Heart right ventricle (tissue), 16 donors: ENCODE results near the gene EN1. TPM values are rescaled to one million over a fixed set of nuclear protein-coding genes. Genes with fewer than 3 reads are reported as not detected.

ENCODE experiments used
- ATAC-seq, 8 donors: fragments of 200-7000 bp; cut with Tn5 transposase; one replicate each; pipeline ENCODE4 v1.9.1; 2020; ENCODE audit warnings: mild to moderate bottlenecking in 8 of 8, moderate library complexity in 8 of 8, moderate number of reproducible peaks in 1 of 8
- DNase-seq, 2 donors: peaks; one replicate each; pipeline ENCODE4 v3.0.0-alpha.2; 2020
- H3K27ac ChIP-seq, 10 donors: fragments of 200-600 bp; sonication (generic) in 2 of 10; one replicate each; pipeline versions ENCODE4 v1.5.0 to v1.8.0; 2020 to 2022; ENCODE audit warnings: mild to moderate bottlenecking in 3 of 10
- H3K27me3 ChIP-seq, 7 donors: fragments of 200-600 bp; one replicate each; pipeline ENCODE4 v1.8.0; 2021 to 2022; ENCODE audit warnings: mild to moderate bottlenecking in 2 of 7
- H3K36me3 ChIP-seq, 9 donors: fragments of 200-600 bp; sonication (generic) in 1 of 9; one replicate each; pipeline versions ENCODE4 v1.5.0 to v1.8.0; 2020 to 2022; ENCODE audit warnings: mild to moderate bottlenecking in 2 of 9
- H3K4me1 ChIP-seq, 9 donors: fragments of 200-600 bp; sonication (generic) in 1 of 9; one replicate each; pipeline versions ENCODE4 v1.5.0 to v1.8.0; 2020 to 2022; ENCODE audit warnings: mild to moderate bottlenecking in 4 of 9
- H3K4me3 ChIP-seq, 10 donors: fragments of 200-600 bp; sonication (generic) in 2 of 10; one replicate each; pipeline versions ENCODE4 v1.5.0 to v1.8.0; 2020 to 2022; ENCODE audit warnings: mild to moderate bottlenecking in 7 of 10, moderate library complexity in 2 of 10
- H3K9me3 ChIP-seq, 11 donors: fragments of 200-600 bp in 10 of 11; sonication (generic) in 2 of 11; one replicate each; pipeline versions ENCODE4 v1.5.0 to v1.8.0; 2013 to 2022; ENCODE audit warnings: mild to moderate bottlenecking in 2 of 11, control low read depth in 1 of 11, moderate library complexity in 1 of 11
- CTCF ChIP-seq, 9 donors: fragments of 200-600 bp; sonication (generic) in 2 of 9; IDR thresholded peaks; one replicate each; pipeline versions ENCODE4 v1.5.0 to v1.8.0; 2021 to 2022; ENCODE audit warnings: antibody characterized with exemption in 9 of 9, mild to moderate bottlenecking in 5 of 9, moderate library complexity in 1 of 9
- WGBS, 2 donors: extraction: QIAGEN DNeasy Blood & Tissue Kit; methylation state at CpG; one replicate each; pipeline ENCODE4 v1.1.7; 2013; ENCODE audit warnings: inconsistent platforms in 1 of 2; 5-methylcytosine and 5-hydroxymethylcytosine counted together
- intact Hi-C, 10 donors: fragments of 100-400 bp; cut with DNase I; formaldehyde crosslinking; loops; one replicate each; pipeline versions ENCODE4 v1.11.1 to v1.14.2; 2022
- polyA plus RNA-seq, 2 donors: library from polyadenylated mRNA; stranded (reverse); fragments of 200-250 nt; gene quantifications; one replicate each; pipeline ENCODE4 v1.2.3, GENCODE V29; 2013
- total RNA-seq, 10 donors: library from RNA; stranded (reverse); fragmentation: NEBNext Ultra II Directional in 3 of 10; extraction: Animal tissue kit (Norgen Biotek cat#: 25700) in 3 of 10; gene quantifications; one replicate each; pipeline versions ENCODE4 v1.2.1 to v1.2.4, GENCODE V29; 2021 to 2023
- donor health status: Arrhythmogenic right ventricular cardiomyopathy.
- donor health status: ischemic (EF 13 %, LVEDD 7.1; RV severe dilation, severe dysfunction).
- donor health status: healthy with polysubstance abuse.
- donor health status: DM: no; HTN: yes; CAD: no.
- donor health status: DM: no; HTN: no; CAD: no.
- donor health status: ischemic (EF 25% LVEDD 6.9; RV normal size, moderate dysfunction).
- donor health status: ischemic (EF 25% LVEDD 5.7; RV mildly dilated, moderate dysfunction).
- donor health status: healthy.
- donor health status: DM: yes; HTN: yes; CAD: no.
- donor health status: Ischemic cardiomyopathy.
- donor health status: ischemic (EF 35%, LVEDD 5.7; RV mildly dilated, moderate dysfunction).
- donor health status: nonischemic (EF 11% LVEDD 7.7; RV severe dilation, severe dysfunction).
- donor health status: DM: yes; HTN: yes; CAD: no.
- donor health status: PGD.
- donor health status: ischemic (EF 29% LVEDD 5.4; RV normal size, mild dysfunction).
- donor health status: nonischemic (EF 23%, LVEDD 6.1; RV moderate dilation, normal function).

Gene EN1
- total and polyA plus RNA-seq, 12 donors, result 0.15 TPM; not detected in 11

- ATAC-seq, result no peak
- no peak for TF ChIP-seq CTCF (IDR thresholded peaks at IDR 0.05)
- intact Hi-C loops, result no loop called here
- Histone ChIP-seq H3K4me1 (peaks cover 0 to 3% (median 0%) of the 10 kb centered on the region in 9 donors), H3K4me3 (no peak overlapping the region), H3K9me3 (no peaks in the 10 kb centered on the region), H3K27me3 (peaks cover 0 to 95% (median 85%) of the 10 kb centered on the region in 7 donors), H3K27ac (no peak overlapping the region), H3K36me3 (no peaks in the 10 kb centered on the region)
- WGBS, 2 donors, result 36 to 52% methylated on average over 8 of the region's 8 CpGs
- DNase-seq, result no peak
Observed at GRCh38 chr2:118813111-118813510, 34.3 kb downstream of the EN1 start.

- 46 to 49% methylated on average over 6 of the region's 6 CpGs for WGBS, 2 donors
- H3K36me3 ChIP-seq, result no peaks in the 10 kb centered on the region
- ATAC-seq, result no peak
- H3K27me3 ChIP-seq, result peaks cover 0 to 95% (median 85%) of the 10 kb centered on the region in 7 donors
- intact Hi-C loops, result no loop called here
- DNase-seq, result no peak
- H3K4me1 ChIP-seq, result peaks cover 0 to 3% (median 0%) of the 10 kb centered on the region in 9 donors
- no peak overlapping the region for H3K27ac ChIP-seq
- no peak overlapping the region for H3K4me3 ChIP-seq
- no peaks in the 10 kb centered on the region for H3K9me3 ChIP-seq
- TF ChIP-seq CTCF (IDR thresholded peaks at IDR 0.05), result no peak
Observed at GRCh38 chr2:118812552-118812951, 34.9 kb downstream of the EN1 start.

- Histone ChIP-seq H3K9me3 (no peaks in the 10 kb centered on the region), H3K36me3 (no peaks in the 10 kb centered on the region), H3K4me3 (no peak overlapping the region), H3K4me1 (peaks cover 0 to 3% (median 0%) of the 10 kb centered on the region in 9 donors), H3K27me3 (peaks cover 0 to 96% (median 87%) of the 10 kb centered on the region in 7 donors), H3K27ac (no peak overlapping the region)
- ATAC-seq (no peak), DNase-seq (no peak)
- WGBS, 2 donors, result 65 to 84% methylated on average over 2 of the region's 2 CpGs
- intact Hi-C loops, result no loop called here
- TF ChIP-seq CTCF (IDR thresholded peaks at IDR 0.05), result no peak
Observed at GRCh38 chr2:118811514-118812115, 35.8 kb downstream of the EN1 start.

GRCh38 chr2:118810766-118811165 lies 36.7 kb downstream of the EN1 start:
- no peak for TF ChIP-seq CTCF (IDR thresholded peaks at IDR 0.05)
- ATAC-seq (no peak), DNase-seq (no peak)
- H3K4me1 ChIP-seq, result peaks cover 0 to 3% (median 0%) of the 10 kb centered on the region in 9 donors
- no peaks in the 10 kb centered on the region for H3K36me3 ChIP-seq
- no peak overlapping the region for H3K27ac ChIP-seq
- H3K4me3 ChIP-seq, result no peak overlapping the region
- H3K9me3 ChIP-seq, result no peaks in the 10 kb centered on the region
- 66 to 75% methylated on average over 7 of the region's 7 CpGs for WGBS, 2 donors
- H3K27me3 ChIP-seq, result peaks cover 0 to 93% (median 80%) of the 10 kb centered on the region in 7 donors
- intact Hi-C loops, result no loop called here
